Endometrial microvascular endothelial cells (primary cell): Measurements from ENCODE around the gene DLAT. TPM values are rescaled to one million over a fixed set of nuclear protein-coding genes. Genes with fewer than 3 reads are reported as not detected.
"Not testable (repeated sequence)": the region's sequence is repeated elsewhere in the genome, so short reads cannot be mapped to it uniquely, and the experiment has no call there.

Source experiments
- in situ Hi-C: cut with HindIII; loops from 2 replicates; pipeline ENCODE4 v1.10.0; 2017; ENCODE audit warnings: low sequenced_read_pairs, low pct_unique_long_range_greater_than_20kb; ENCODE audit errors: inconsistent ontology term
- total RNA-seq: library from RNA; depleted of rRNA; stranded (reverse); fragments of >200 nt; gene quantifications from one replicate; pipeline ENCODE4 v1.2.3, GENCODE V29; 2015; ENCODE audit errors: inconsistent ontology term

DLAT gene
- total RNA-seq, 1 donor from 2014 or later = 50.4 TPM

- in situ Hi-C loops = no loop called here
Observed at GRCh38 chr11:112042161-112042960, 17.2 kb downstream of the DLAT start.

GRCh38 chr11:112042961-112043304, 17.7 kb downstream of the DLAT start:
- in situ Hi-C loops = no loop called here

- in situ Hi-C loops = no loop called here
Observed at GRCh38 chr11:112044961-112045360, 19.8 kb downstream of the DLAT start.

GRCh38 chr11:112046647-112047046, 21.4 kb downstream of the DLAT start:
- in situ Hi-C loops = not testable (repeated sequence)

GRCh38 chr11:112048256-112048655, 23.0 kb downstream of the DLAT start:
- in situ Hi-C loops = not testable (repeated sequence)

GRCh38 chr11:112049777-112050176, 24.6 kb downstream of the DLAT start:
- in situ Hi-C loops = no loop called here

GRCh38 chr11:112050721-112051120, 25.5 kb downstream of the DLAT start:
- in situ Hi-C loops = no loop called here

GRCh38 chr11:112051768-112052167, 26.6 kb downstream of the DLAT start:
- in situ Hi-C loops = no loop called here

- in situ Hi-C loops = no loop called here
Observed at GRCh38 chr11:112057170-112057569, 32.0 kb downstream of the DLAT start.

- in situ Hi-C loops = no loop called here
Observed at GRCh38 chr11:112058103-112058502, 32.9 kb downstream of the DLAT start.

- in situ Hi-C loops = no loop called here
Observed at GRCh38 chr11:112062923-112063322, 37.7 kb downstream of the DLAT start.

GRCh38 chr11:112073941-112074811, 49.0 kb downstream of the DLAT start, which contains the start of the genes NKAPD1 and PIH1D2:
Gene NKAPD1 (plus strand): TSS chr11:112074299. CDS start chr11:112075575, 1,276 bp downstream.
Gene PIH1D2 (minus strand): TSS chr11:112074017. CDS start chr11:112073174, 843 bp downstream.
- in situ Hi-C loops = no loop called here

- in situ Hi-C loops = no loop called here
Observed at GRCh38 chr11:112082729-112083128, 57.5 kb downstream of the DLAT start.

- in situ Hi-C loops = no loop called here
Observed at GRCh38 chr11:112085822-112086421, 60.7 kb downstream of the DLAT start.

GRCh38 chr11:112086422-112087191, 61.4 kb downstream of the DLAT start, which contains the start of the genes SDHD and TIMM8B:
Gene SDHD (plus strand): TSS chr11:112086873. CDS start chr11:112086908, 35 bp downstream.
Gene TIMM8B (minus strand): TSS chr11:112086756. CDS start chr11:112086723, 33 bp downstream.
- in situ Hi-C loops = no loop called here

- in situ Hi-C loops = no loop called here
Observed at GRCh38 chr11:112087212-112087611, 62.0 kb downstream of the DLAT start.

- in situ Hi-C loops = not testable (repeated sequence)
Observed at GRCh38 chr11:112095302-112095701, 70.1 kb downstream of the DLAT start.

GRCh38 chr11:112096194-112096593, 71.0 kb downstream of the DLAT start:
- in situ Hi-C loops = no loop called here
